HT-29 (cell line): ENCODE data around the gene KRTAP3-2. TPM values are rescaled to one million over a fixed set of nuclear protein-coding genes. Genes with fewer than 3 reads are reported as not detected.
A peak's percentile ranks its signal among the peaks of the same experiment; 100 is the strongest.

Experiments
- DNase-seq: peaks from one replicate; pipeline ENCODE4 v3.0.0-alpha.2; 2015; ENCODE audit warnings: low spot score
- small RNA-seq: library from RNA; depleted of rRNA; stranded (forward); fragments of <200 nt; gene quantifications from one replicate; pipeline ENCODE3, GENCODE V24; 2014
- total RNA-seq: library from RNA; depleted of rRNA; stranded (reverse); fragments of >200 nt; shearing (Covaris generic); gene quantifications from 2 replicates; pipeline ENCODE4 v1.2.3, GENCODE V29; 2014; rRNA removed

The KRTAP3-2 gene
- total RNA-seq, 1 experiment from 2014 or later = not detected

- DNase-seq = no peak
These were observed 35.9 kb downstream of the KRTAP3-2 start for GRCh38 chr17:40963838-40964237.

GRCh38 chr17:40962059-40962561 is 37.6 kb downstream of the KRTAP3-2 start:
- DNase-seq = no peak

GRCh38 chr17:40961591-40961990 is 38.1 kb downstream of the KRTAP3-2 start:
- DNase-seq = no peak

- no peak for DNase-seq
These were observed 39.6 kb downstream of the KRTAP3-2 start for GRCh38 chr17:40960144-40960543.

GRCh38 chr17:40958086-40958953 is 41.4 kb downstream of the KRTAP3-2 start:
- peak; percentile 85 for DNase-seq

- peak; percentile 91 for DNase-seq
These were observed 43.1 kb downstream of the KRTAP3-2 start for GRCh38 chr17:40956401-40957254.

GRCh38 chr17:40953881-40954280 is 45.8 kb downstream of the KRTAP3-2 start:
- peak; percentile 48 for DNase-seq

- DNase-seq = no peak
These were observed 47.0 kb downstream of the KRTAP3-2 start for GRCh38 chr17:40952661-40953060.

GRCh38 chr17:40952154-40952553 is 47.6 kb downstream of the KRTAP3-2 start:
- no peak for DNase-seq

GRCh38 chr17:40951011-40951622 is 48.6 kb downstream of the KRTAP3-2 start:
- DNase-seq = no peak

GRCh38 chr17:40950176-40950575 is 49.5 kb downstream of the KRTAP3-2 start:
- DNase-seq = no peak

- DNase-seq = no peak
These were observed 50.3 kb downstream of the KRTAP3-2 start for GRCh38 chr17:40949418-40949817.

Small RNA genes lying within 50 kb of the gene (small RNA-seq; reads per million reads assigned to genes)
- not detected for gene KRTAP3-4P

Other genes starting within 250 kb of the KRTAP3-2 start
- gene KRT25, start 244.6 kb downstream of the KRTAP3-2 start, total RNA-seq = not detected in 2 replicates
- gene KRT26, start 227.7 kb downstream of the KRTAP3-2 start, total RNA-seq = not detected in 2 replicates
- gene KRT27, start 217.4 kb downstream of the KRTAP3-2 start, total RNA-seq = not detected in 2 replicates
- not detected in 2 replicates for gene KRT28, start 199.9 kb downstream of the KRTAP3-2 start, total RNA-seq
- gene KRT10, start 177.3 kb downstream of the KRTAP3-2 start, total RNA-seq = 14.7 and 17.7 TPM in 2 replicates
- 0.33 and 0.39 TPM in 2 replicates for gene KRT12, start 132.7 kb downstream of the KRTAP3-2 start, total RNA-seq
- gene KRT20, start 114.7 kb downstream of the KRTAP3-2 start, total RNA-seq = 189 and 203 TPM in 2 replicates
- gene KRT23, start 62.3 kb downstream of the KRTAP3-2 start, total RNA-seq = 3.3 and 4.1 TPM in 2 replicates
- not detected in 2 replicates for gene KRT39, start 33.0 kb downstream of the KRTAP3-2 start, total RNA-seq
- gene KRT40, start 15.6 kb downstream of the KRTAP3-2 start, total RNA-seq = 2.4 and 2.7 TPM in 2 replicates
- gene KRTAP3-3, start 5.7 kb downstream of the KRTAP3-2 start, total RNA-seq = not detected in 2 replicates
- gene KRTAP3-1, start 9.2 kb upstream of the KRTAP3-2 start, total RNA-seq = not detected in 2 replicates
- not detected in 2 replicates for gene KRTAP1-5, start 27.3 kb upstream of the KRTAP3-2 start, total RNA-seq
- not detected in 2 replicates for gene KRTAP1-4, start 30.3 kb upstream of the KRTAP3-2 start, total RNA-seq
- gene KRTAP1-3, start 35.0 kb upstream of the KRTAP3-2 start, total RNA-seq = not detected in 2 replicates
- gene KRTAP1-1, start 41.5 kb upstream of the KRTAP3-2 start, total RNA-seq = 0.42 and 0.64 TPM in 2 replicates
- not detected in 2 replicates for gene KRTAP2-1, start 47.4 kb upstream of the KRTAP3-2 start, total RNA-seq
- gene KRTAP2-2, start 55.3 kb upstream of the KRTAP3-2 start, total RNA-seq = not detected in 2 replicates
- not detected in 2 replicates for gene KRTAP2-3, start 60.2 kb upstream of the KRTAP3-2 start, total RNA-seq
- gene KRTAP2-4, start 66.0 kb upstream of the KRTAP3-2 start, total RNA-seq = not detected in 2 replicates
- not detected in 2 replicates for gene KRTAP4-7, start 84.2 kb upstream of the KRTAP3-2 start, total RNA-seq
- gene KRTAP4-8, start 98.2 kb upstream of the KRTAP3-2 start, total RNA-seq = not detected in 2 replicates
- not detected in 2 replicates for gene KRTAP4-16, start 102.3 kb upstream of the KRTAP3-2 start, total RNA-seq
- gene KRTAP4-9, start 105.5 kb upstream of the KRTAP3-2 start, total RNA-seq = not detected in 2 replicates
- gene KRTAP4-11, start 118.5 kb upstream of the KRTAP3-2 start, total RNA-seq = not detected in 2 replicates
- not detected in 2 replicates for gene KRTAP4-12, start 124.3 kb upstream of the KRTAP3-2 start, total RNA-seq
- gene KRTAP4-6, start 140.6 kb upstream of the KRTAP3-2 start, total RNA-seq = not detected in 2 replicates
- not detected in 2 replicates for gene KRTAP4-5, start 149.9 kb upstream of the KRTAP3-2 start, total RNA-seq
- gene KRTAP4-4, start 160.8 kb upstream of the KRTAP3-2 start, total RNA-seq = not detected in 2 replicates
- not detected in 2 replicates for gene KRTAP4-3, start 168.3 kb upstream of the KRTAP3-2 start, total RNA-seq
- not detected in 2 replicates for gene KRTAP4-2, start 178.3 kb upstream of the KRTAP3-2 start, total RNA-seq
- not detected in 2 replicates for gene KRTAP4-1, start 185.0 kb upstream of the KRTAP3-2 start, total RNA-seq
- gene KRTAP9-1, start 190.0 kb upstream of the KRTAP3-2 start, total RNA-seq = not detected in 2 replicates
- gene KRTAP9-2, start 226.7 kb upstream of the KRTAP3-2 start, total RNA-seq = not detected in 2 replicates
- gene KRTAP9-3, start 232.5 kb upstream of the KRTAP3-2 start, total RNA-seq = not detected in 2 replicates
- gene KRTAP9-8, start 238.1 kb upstream of the KRTAP3-2 start, total RNA-seq = not detected in 2 replicates
- not detected in 2 replicates for gene KRTAP9-4, start 249.8 kb upstream of the KRTAP3-2 start, total RNA-seq